IPS-18c (cell line): Measurements from ENCODE around the gene CDT1.

Source experiments
- H3K4me3 ChIP-seq: 2 replicates; pipeline ENCODE4 v1.7.0; 2013; ENCODE audit warnings: low read depth, mild to moderate bottlenecking, low read length, moderate library complexity; ENCODE audit not compliant: insufficient read depth
- H3K9me3 ChIP-seq: one replicate; pipeline ENCODE4 v1.6.1; 2013; ENCODE audit warnings: mild to moderate bottlenecking, low read length, moderate library complexity; ENCODE audit not compliant: control insufficient read depth, insufficient read depth

CDT1 gene

DNA sequence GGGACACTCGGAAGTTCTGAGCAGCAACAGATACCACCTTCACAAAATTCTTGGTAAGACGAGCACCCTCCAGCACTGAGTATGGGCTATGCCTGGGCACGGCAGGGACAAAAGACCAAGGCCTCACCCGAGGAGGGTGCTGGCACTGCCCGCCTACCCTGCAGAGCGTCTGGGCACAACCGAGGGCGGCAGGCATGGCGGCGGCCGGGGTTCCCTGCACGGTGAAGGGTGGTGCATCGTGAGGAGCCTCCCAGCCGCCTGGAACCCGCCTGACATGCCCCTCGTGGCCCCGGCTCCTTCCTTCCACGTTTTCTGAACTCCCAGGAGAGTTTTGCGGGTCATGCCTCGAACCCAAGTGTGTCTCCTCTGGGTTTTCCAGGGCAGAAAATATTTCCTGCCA is 34.2 kb downstream of the CDT1 start:
- H3K9me3 ChIP-seq: no peaks in the 10 kb centered on the region
- no peak overlapping the region for H3K4me3 ChIP-seq

DNA sequence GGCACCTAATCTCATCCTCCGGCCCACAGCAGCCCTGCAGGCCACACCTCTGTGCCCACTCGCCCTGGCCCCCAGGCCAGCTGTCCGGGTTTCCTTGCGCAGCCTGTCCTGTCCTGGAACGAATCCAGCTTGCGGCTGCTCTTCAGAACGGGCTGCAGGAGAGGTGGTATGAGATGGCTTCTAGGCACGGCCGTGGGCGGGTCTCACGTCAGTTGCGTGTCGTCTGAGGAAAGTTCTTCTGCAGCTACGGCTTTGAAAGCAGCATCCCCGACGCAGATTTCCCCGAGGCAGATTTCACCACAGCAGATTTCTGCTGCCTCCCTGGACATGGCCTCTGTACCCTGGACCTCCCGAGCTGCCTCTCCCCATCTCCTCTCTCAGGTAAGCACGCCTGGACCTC is 35.0 kb downstream of the CDT1 start:
- Histone ChIP-seq H3K4me3 (no peak overlapping the region), H3K9me3 (no peaks in the 10 kb centered on the region)

DNA sequence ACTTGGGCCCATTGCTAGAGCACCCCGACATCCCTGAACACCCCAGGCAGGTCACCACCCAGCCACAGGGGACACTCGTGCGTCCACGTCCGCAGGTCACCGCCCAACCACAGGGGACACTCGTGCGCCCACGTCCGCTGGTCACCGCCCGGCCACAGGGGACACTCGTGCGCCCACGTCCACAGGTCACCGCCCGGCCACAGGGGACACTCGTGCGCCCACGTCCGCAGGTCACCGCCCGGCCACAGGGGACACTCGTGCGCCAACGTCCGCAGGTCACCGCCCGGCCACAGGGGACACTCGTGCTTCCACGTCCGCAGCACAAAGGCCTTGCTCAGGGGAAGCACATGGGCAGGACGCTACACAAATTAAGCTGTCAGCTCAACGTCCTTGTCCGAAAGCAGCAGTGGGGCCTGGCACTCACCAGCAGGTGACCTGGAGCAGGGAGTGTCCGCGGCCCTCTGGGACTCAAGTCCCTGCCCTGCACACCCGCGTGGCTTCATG is 35.5 kb downstream of the CDT1 start:
- no peak overlapping the region for H3K4me3 ChIP-seq
- H3K9me3 ChIP-seq: no peaks in the 10 kb centered on the region

DNA sequence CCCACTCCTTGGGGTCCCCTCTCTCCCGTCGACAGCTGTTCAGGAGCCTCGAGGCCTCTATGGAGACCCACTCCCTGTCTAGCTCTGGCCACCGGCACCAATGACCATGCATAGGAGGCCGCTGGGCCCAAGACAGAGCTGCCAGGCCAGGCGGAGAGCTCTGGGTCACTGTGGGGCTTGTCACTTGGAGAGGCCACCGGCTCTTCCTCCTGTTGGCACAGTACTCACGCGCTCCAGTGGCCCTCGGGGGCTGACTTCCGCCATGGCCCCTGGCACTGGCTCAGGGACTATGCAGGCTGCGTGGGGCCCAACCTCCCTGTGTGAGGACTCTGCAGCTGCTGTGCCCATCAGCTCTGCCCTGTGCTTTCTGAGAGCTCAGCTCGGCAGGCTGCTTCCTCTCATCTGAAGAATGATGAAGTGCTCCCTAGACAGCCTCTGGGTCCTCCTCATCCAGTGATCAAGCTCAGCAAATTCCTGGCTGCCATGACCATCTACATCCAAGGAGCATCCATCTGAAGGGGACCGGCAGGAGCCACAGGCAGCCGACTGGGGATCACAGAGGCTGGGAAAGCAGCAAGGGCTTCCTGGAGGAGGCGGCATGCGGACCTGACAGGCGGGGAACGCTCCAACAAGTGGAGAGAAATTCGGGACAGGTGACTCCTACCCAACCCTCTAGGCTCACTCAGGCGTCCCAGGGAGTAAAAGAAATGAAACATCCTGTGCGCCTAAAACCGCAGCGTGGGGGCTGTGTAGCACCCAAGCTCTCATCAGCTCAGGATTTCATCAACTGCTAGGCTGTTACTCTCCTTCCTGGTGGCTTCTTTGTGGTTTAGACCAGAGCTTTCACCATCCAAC is 36.4 kb downstream of the CDT1 start:
- H3K9me3 ChIP-seq: no peaks in the 10 kb centered on the region
- no peak overlapping the region for H3K4me3 ChIP-seq

DNA sequence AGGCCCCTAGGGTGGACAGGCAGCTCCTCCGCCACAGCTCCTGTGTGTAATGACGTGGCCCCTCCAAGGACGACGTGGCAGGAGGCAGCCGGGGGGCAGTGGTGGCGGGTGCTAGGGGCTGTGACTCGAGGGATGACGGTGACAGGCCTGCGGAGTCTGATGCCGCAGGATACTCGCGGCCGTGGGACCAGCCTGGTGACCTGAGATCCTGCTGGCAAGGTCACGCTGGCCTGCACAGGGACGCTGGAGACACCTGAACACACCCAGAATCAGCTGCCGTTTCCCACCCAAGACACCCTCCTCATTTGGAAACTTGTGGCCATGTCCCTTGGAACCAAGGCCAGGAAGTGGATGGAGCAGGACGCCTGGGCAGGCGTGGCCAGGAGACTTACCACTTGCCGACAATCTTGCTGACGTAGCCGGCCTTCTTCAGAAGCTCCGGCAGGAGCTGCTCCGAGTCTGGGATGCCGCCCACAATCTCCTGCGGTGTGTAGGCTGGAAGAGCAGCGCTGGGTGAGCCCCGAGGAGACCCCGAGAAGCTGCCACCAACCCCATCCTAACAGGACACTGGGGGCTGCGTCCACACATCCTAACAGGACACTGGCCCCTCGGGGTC is 37.1 kb downstream of the CDT1 start:
- Histone ChIP-seq H3K4me3 (no peak overlapping the region), H3K9me3 (no peaks in the 10 kb centered on the region)

DNA sequence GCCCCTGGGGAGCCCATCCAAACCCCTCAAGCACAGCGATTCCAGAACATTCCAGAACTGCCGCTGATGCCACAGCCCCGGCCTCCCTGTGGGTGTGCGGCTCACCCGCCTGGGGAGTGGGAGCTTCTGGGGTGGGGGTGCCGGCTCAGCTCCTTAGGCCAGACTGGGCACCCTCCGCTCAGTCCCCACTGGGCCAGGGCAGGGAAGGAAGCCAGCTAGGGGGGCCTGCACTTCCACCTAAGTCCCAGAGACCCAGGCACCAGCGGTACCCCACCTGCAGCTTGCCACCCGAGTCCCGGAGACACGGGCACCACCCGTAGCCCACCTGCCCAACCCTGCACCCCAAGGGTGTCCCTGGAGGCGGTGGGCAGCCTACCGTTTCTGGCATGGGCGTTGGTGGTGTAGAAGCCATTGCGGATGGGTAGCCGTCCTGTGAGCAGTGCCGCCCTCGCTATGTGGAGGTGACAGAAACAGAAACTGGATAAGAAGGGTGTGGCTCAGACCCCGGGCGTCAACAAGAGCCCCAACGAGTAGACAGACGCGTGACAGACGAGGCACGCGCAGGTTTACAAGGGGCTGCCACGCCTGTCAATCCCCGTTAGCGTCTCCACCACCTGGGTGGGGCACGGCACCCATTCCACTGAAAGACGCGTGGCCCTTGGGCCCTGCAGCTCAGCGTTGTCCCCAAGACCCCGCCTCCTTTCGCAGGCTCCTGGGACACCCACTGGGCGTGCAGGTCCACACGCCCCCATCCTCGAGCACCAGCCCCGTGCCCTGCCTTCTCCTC is 38.1 kb downstream of the CDT1 start:
- Histone ChIP-seq H3K4me3 (no peak overlapping the region), H3K9me3 (no peaks in the 10 kb centered on the region)

DNA sequence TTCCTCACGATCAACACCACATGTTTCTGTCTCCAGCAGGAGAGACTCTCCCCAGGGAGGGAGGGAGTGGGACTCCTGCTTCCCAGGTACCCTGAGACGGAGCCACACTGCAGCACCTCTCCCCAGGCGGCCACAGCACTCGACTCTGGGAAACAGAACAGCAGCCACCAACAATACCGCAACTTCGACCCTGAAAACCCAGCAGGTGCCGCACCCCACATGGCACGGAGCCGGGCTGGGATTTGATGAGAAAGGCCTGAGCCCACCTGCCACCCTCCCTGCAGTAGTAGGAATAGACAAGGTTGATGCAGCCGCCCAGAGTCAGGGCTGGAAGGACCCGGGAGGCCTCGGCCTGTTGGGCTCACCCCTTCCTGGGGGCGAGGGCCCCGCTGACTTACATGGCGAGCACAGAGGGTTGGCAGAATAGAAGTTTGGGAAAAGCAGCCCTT is 38.7 kb downstream of the CDT1 start:
- Histone ChIP-seq H3K4me3 (no peak overlapping the region), H3K9me3 (no peaks in the 10 kb centered on the region)

DNA sequence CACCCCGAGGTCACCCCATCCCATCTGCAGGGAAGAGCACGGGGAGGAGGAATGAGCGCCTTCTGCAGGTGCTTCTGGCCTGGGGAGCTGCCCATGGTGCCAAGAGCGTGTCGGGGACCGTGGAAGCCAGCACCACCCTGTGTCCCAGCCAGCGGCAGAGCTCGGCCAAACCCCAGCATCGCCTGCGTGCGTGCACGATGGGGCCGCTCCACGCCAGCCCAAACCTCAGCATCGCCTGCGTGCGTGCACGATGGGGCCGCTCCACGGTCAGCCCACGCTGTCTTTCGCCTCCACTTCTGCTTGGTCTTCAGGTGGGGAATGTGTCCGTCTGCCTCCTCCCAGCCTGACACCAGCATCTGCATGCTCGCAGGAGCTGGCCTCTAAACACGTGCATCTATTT is 39.2 kb downstream of the CDT1 start:
- no peak overlapping the region for H3K4me3 ChIP-seq
- no peaks in the 10 kb centered on the region for H3K9me3 ChIP-seq

DNA sequence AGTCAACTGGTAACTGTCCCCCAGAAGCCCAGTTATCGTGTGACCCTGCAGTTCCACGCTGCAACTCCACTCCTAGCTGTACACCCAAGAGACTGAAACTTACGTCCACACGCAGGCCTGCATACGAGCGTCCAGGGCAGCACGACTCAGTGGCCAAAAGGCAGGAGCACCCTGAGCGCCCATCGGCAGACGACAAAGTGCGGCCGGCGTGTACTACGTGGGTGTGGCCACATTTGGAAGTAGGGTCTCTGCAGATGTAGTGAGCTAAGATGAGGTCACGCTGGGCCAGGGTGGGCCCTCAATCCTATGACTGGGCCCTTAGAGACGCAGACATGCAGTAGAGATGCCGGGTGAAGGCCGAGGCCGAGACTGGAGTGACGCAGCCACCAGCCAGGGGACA is 39.7 kb downstream of the CDT1 start:
- Histone ChIP-seq H3K4me3 (no peak overlapping the region), H3K9me3 (no peaks in the 10 kb centered on the region)

DNA sequence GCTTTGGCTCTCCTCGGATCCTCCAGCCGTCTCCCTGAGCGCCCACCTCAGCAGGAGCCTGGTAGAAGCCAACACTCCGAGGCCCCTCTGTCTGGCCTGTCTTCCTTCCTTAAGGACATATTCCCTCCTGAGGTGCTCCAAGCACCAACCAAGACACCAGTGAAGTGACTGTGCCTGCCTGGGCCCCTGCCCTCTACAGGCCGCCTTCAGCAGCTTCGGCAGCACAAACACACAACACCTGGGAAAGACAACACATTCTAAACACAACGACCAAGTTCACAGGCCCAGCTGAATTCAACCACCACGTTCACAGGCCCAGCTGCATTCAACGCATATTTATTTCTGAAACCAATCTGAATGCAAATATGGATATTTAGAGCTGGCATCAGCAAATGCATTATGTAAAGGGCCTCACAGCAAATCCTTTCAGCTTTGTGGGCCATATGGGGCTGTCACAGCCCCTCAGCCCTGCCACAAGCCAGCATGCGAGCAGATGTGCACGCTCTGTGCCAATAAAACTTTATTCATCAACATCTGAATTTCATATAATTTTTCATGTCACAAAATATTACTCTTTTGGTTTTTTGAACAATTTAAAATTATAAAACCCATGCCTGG is 40.9 kb downstream of the CDT1 start:
- no peaks in the 10 kb centered on the region for H3K9me3 ChIP-seq
- no peak overlapping the region for H3K4me3 ChIP-seq

DNA sequence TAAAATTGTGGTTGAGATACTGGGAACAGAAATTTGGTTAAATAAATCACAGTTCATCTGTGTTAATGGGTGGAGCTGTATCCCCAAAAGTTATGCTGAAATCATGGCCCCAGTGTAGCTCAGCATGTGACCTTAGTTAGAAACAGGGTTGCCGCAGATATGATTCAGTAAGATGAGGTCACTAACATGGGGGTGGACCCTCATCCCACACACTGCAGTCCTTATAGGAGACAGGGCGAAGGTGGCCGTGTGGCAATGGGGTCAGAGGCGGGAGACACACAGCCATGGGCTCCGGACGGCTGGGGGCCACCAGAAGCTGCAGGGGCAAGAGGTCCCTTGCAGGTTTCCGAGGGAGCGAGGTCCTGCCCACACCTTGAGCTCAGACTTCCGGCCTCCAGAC is 42.5 kb downstream of the CDT1 start:
- H3K4me3 ChIP-seq: no peak overlapping the region
- H3K9me3 ChIP-seq: no peaks in the 10 kb centered on the region

DNA sequence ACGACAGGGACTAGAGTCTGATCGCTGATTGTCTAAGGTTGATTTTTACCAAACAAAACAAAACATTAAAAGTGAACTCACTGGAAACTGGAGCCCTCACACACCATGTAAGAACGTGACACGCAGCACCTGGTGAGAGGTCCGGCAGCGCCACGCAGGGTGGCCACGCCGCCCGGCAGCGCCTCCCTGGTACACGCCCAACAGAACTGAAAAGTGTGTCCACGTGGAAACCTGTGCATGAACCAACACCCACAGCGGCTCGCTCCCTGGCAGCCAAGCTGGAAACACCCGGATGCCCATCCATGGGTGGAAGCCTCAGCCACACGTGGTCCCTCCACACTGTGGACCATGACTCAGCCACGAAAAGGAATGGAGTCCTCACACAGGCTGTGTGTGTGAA is 44.1 kb downstream of the CDT1 start:
- Histone ChIP-seq H3K9me3 (peaks cover 2% of the 10 kb centered on the region), H3K4me3 (no peak overlapping the region)

DNA sequence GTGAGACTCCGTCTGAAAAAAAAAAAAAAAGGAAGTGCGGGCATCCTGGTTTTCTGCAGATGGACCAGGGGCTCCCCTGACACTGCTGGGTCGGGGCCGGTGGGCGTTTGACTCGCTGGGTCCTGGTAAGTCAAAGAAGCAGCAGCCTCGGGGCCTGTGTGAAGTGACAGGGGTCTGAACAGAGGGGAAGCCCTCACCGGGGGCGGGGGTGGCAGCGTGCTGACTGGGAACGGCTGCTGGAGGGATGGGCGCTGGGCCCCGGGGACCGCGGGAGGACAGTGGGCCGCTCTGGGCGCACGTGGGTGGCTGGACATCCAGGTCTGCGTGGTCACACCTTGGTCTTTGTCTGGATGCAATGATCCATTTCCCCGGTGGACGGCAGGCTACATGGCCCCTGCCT is 45.0 kb downstream of the CDT1 start:
- Histone ChIP-seq H3K4me3 (no peak overlapping the region), H3K9me3 (peaks cover 2% of the 10 kb centered on the region)

DNA sequence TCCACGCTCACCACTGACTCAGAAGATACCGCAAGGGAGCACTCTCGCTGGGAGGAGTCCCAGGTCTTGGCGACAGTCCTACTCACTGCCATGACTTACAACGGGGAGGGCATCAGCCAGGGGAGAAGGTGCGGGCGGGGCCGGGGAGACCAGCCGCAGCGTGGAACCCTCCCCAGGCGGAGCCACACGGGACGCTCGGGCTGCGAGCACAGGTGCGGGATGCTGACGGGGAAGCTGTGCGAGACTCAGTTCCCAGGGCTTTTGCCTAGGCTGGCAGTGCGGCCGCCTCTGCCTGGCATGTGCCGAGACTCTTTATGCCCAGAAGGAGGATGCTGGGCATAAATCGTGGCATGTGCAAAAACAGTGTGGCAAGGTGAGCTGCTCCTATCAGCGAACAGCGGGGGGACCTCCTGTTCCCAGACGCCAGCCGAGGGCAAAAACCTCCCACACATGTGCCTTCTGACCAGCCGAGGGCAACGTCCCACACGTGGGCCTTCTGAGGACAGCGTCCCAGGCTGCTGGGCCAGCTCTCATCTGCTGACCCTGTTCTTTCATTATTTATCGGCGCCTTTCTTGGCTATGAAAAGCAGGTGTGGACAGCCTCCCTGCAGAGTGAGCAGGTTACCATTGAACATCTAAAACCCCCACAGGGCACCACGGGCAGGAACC is 47.1 kb downstream of the CDT1 start:
- no peak overlapping the region for H3K4me3 ChIP-seq
- H3K9me3 ChIP-seq: peaks cover 2% of the 10 kb centered on the region

DNA sequence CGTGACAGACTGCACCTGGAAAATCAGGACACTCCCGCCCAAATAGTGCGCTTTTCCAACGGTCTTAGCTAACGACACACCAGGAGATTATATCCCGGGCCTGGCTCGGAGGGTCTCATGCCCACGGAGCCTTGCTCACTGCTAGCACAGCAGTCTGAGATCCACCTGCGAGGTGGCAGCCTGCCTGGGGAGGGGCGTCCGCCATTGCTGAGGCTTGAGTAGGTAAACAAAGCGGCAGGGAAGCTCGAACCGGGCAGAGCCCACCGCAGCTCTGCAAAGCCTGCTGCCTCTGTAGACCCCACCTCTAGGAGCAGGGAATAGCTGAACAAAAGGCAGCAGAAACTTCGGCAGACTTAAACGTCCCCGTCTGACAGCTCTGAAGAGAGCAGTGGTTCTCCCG is 48.0 kb downstream of the CDT1 start:
- peaks cover 2% of the 10 kb centered on the region for H3K9me3 ChIP-seq
- H3K4me3 ChIP-seq: no peak overlapping the region

DNA sequence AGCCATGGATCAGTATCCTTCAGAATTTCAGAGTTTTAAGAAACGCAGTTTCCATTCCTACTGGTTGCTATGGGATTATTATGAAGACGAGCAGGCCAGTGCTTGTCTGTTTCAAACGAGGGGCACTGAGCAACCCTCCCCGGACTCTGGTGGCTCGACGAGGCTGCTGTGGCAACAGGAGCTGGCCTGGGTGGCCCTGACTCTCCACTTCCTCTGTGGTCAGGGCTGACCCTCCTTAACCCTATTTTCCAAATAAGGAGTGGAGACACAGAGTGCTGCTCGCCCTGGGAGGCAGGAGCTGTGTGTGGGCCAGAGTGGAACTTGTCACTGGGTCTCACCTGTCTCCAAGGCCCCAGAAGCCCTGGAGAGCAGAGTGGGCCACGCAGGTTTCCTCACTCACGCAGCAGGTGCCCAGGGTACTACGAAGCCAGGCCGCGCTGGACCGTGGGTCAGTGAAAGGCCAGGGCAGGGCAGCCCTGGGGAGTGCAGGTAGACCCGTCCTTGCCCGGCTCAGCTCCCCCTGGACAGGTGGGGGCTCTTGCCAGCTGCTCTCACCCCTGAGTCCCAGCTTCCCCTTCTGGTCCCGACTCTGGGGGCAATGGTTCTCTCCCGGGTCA is 49.8 kb downstream of the CDT1 start:
- Histone ChIP-seq H3K4me3 (no peak overlapping the region), H3K9me3 (peaks cover 2% of the 10 kb centered on the region)
